Measurements from ENCODE around the gene PRUNE2. TPM values are rescaled to one million over a fixed set of nuclear protein-coding genes. Genes with fewer than 3 reads are reported as not detected.

PRUNE2 gene
- total RNA-seq, 1 donor from 2014 or later = under 0.01 TPM

DNA sequence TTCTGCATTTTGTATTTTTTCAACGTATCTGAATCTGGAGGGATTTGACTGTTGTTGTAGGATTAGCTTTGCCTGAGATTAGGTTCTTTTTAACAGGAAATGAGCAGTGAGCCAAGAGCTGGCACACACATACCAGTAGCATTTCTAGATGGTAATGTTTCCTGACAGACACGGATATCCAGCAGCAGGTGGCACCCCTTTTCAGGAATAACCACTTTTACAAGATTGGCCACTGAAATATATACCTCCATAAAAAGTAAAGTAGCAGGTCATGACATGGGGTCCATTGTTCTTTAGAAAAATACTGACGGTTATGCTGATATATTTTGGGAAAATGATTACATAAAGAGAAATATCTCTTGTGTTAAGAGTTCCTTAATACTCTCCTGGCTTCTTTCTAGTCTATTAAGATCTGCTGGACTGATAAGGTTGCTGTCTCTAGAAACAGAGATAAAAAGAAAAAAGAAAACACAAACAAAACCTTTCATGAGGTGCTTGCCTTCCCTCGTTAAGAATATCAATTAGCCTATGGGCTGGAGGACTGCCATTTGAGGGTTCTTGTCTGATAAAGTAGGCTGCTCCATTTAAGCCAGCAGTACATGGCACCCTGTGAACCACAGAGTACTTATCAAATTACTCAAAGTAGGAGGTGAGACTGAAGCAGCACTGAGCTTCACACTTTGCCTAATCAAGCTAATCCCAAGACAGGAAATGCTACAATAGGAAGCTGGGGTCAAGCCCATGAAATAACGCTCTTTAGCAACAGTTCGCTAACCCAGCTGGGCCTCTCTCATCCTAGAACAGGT, 243.2 kb downstream of the PRUNE2 start:
- FAIRE-seq = no peak
- Histone ChIP-seq H3K27me3 (ENCODE audit: control insufficient read depth, insufficient read depth, low read length) (no peaks in the 10 kb centered on the region), H3K36me3 (ENCODE audit: control insufficient read depth, insufficient read depth, low read length) (no peaks in the 10 kb centered on the region), H3K4me3 (ENCODE audit: low read depth, low read length) (no peak overlapping the region)
- TF ChIP-seq, protein P1, sequence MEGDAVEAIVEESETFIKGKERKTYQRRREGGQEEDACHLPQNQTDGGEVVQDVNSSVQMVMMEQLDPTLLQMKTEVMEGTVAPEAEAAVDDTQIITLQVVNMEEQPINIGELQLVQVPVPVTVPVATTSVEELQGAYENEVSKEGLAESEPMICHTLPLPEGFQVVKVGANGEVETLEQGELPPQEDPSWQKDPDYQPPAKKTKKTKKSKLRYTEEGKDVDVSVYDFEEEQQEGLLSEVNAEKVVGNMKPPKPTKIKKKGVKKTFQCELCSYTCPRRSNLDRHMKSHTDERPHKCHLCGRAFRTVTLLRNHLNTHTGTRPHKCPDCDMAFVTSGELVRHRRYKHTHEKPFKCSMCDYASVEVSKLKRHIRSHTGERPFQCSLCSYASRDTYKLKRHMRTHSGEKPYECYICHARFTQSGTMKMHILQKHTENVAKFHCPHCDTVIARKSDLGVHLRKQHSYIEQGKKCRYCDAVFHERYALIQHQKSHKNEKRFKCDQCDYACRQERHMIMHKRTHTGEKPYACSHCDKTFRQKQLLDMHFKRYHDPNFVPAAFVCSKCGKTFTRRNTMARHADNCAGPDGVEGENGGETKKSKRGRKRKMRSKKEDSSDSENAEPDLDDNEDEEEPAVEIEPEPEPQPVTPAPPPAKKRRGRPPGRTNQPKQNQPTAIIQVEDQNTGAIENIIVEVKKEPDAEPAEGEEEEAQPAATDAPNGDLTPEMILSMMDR (IDR thresholded peaks at IDR 0.05; ENCODE audit: insufficient read depth, low read length, severe bottlenecking) = no peak
- peak; percentile 30 for DNase-seq (ENCODE audit: low read depth)

DNA sequence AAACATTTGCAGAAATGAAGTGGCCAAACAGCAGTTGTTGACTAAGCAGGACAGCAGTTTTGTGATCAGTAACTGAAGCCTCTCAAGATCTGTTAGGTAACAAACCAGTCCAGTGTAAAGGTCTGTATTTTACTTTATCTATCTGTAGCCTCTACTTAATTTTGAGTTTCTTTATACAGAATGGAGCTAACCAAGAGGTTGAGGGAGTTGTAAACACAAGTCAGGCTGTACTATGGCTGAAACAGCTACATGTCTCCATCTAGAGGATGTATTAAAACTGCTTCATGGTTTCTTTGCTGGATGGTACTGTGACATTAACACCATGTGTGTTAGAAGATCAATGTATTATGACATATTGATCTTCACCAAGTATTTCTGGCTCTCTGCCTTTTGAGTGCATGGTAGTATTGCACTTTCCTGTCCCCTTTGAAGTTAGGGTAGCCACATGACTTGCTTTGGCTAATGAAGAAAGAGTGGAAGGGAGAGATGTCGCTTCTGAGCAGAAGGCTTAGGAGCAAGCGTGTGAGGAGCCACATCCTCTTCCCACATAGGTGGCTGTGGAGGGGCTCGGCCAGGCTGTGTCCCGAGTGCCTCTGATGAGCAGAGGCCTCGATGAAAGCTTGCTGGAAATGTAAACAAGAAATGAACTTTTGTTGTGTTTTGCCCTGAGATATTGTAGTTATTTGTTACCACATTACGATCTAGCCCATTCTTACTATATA, 247.2 kb downstream of the PRUNE2 start:
- H3K4me3 ChIP-seq (ENCODE audit: low read depth, low read length) = no peak overlapping the region
- no peaks in the 10 kb centered on the region for H3K27me3 ChIP-seq (ENCODE audit: control insufficient read depth, insufficient read depth, low read length)
- no peaks in the 10 kb centered on the region for H3K36me3 ChIP-seq (ENCODE audit: control insufficient read depth, insufficient read depth, low read length)
- TF ChIP-seq, protein P1 (IDR thresholded peaks at IDR 0.05; ENCODE audit: insufficient read depth, low read length, severe bottlenecking) = peak; percentile 47
- DNase-seq (ENCODE audit: low read depth) (peak; percentile 64), FAIRE-seq (no peak)

DNA sequence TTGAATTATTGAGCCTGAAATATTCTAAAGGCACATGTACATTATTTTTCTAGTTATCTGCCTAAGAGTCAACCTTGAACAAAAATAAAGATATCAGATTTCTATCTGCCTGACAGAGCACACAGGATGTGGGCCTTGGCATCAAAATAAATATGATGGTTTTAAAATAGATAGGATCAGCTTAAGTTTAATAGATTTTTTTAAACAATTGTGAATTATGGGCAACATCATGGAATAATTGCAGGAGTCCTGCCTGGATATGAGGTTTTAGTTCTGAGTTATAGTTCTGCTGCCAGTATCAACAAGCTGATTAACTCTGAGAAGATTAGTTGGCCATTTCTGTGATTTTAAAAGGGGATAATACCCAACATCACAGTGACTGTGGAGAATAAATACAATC, 248.6 kb downstream of the PRUNE2 start:
- Histone ChIP-seq H3K27me3 (ENCODE audit: control insufficient read depth, insufficient read depth, low read length) (no peaks in the 10 kb centered on the region), H3K36me3 (ENCODE audit: control insufficient read depth, insufficient read depth, low read length) (no peaks in the 10 kb centered on the region), H3K4me3 (ENCODE audit: low read depth, low read length) (no peak overlapping the region)
- no peak for DNase-seq (ENCODE audit: low read depth)
- no peak for FAIRE-seq
- TF ChIP-seq, protein P1 (IDR thresholded peaks at IDR 0.05; ENCODE audit: insufficient read depth, low read length, severe bottlenecking) = no peak

DNA sequence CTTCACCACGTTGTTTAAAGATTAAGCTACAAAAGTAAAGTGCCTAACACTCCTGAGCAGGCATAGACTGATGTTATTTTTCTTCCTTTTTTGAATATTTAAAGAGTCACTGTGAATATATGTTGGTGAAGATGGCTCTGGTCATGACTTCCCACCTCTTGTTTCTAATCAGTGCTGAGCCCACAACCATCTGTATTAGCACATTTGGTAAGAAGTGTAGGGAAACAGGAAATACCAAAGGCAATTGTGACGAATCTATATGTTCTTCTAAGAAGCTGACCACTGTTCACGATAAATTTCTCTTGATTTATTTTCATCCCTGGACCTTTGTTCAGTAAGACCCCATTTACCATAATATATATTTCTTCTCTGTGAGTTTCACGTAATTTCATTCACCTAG, 249.9 kb downstream of the PRUNE2 start:
- DNase-seq (ENCODE audit: low read depth) (no peak), FAIRE-seq (no peak)
- Histone ChIP-seq H3K4me3 (ENCODE audit: low read depth, low read length) (no peak overlapping the region), H3K36me3 (ENCODE audit: control insufficient read depth, insufficient read depth, low read length) (no peaks in the 10 kb centered on the region), H3K27me3 (ENCODE audit: control insufficient read depth, insufficient read depth, low read length) (no peaks in the 10 kb centered on the region)
- TF ChIP-seq, protein P1 (IDR thresholded peaks at IDR 0.05; ENCODE audit: insufficient read depth, low read length, severe bottlenecking) = no peak

DNA sequence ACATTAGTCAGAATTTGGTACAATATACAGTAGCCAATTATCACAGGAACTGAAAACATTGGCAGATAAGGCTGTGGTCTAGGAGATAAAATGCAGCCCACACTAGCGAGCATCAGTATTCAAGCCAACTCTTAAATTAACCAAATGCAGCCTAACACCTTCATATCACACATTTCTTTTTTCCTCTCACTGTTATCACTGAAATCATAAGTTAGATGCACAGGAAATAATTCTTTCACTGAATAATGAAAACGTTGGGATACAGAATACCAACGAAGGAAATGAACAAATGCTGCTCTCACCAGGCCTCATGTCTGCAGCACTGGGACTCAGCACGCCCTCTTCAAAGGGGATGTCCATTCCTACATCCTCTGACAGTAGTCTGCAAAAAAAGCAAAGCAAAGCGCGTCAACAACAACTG, 250.8 kb downstream of the PRUNE2 start:
- TF ChIP-seq, protein P1 (IDR thresholded peaks at IDR 0.05; ENCODE audit: insufficient read depth, low read length, severe bottlenecking) = no peak
- no peak for FAIRE-seq

More for the DNA sequence above, 250.8 kb downstream of the PRUNE2 start:
- DNase-seq (ENCODE audit: low read depth) = no peak
- H3K36me3 ChIP-seq (ENCODE audit: control insufficient read depth, insufficient read depth, low read length) = no peaks in the 10 kb centered on the region
- no peaks in the 10 kb centered on the region for H3K27me3 ChIP-seq (ENCODE audit: control insufficient read depth, insufficient read depth, low read length)
- H3K4me3 ChIP-seq (ENCODE audit: low read depth, low read length) = no peak overlapping the region

Measured in bronchial epithelial cell (primary cell).